Parathyroid adenoma (tissue), 2 donors: ENCODE data around the gene SEPHS2.

ENCODE experiments used
- H2AFZ ChIP-seq: fragments of 300-600 bp; sonication (generic); one replicate; pipeline ENCODE4 v1.7.0; 2017; ENCODE audit warnings: antibody characterized with exemption, mild to moderate bottlenecking
- H3K27ac ChIP-seq: fragments of 300-600 bp; sonication (generic); one replicate; pipeline ENCODE4 v1.7.0; 2017
- H3K27me3 ChIP-seq: fragments of 300-600 bp; sonication (generic); one replicate; pipeline ENCODE4 v1.7.0; 2017; ENCODE audit warnings: low read length; ENCODE audit not compliant: control insufficient read depth, insufficient read depth
- H3K36me3 ChIP-seq: fragments of 300-600 bp; sonication (generic); one replicate; pipeline ENCODE4 v1.7.0; 2017; ENCODE audit warnings: low read length; ENCODE audit not compliant: control insufficient read depth, insufficient read depth
- H3K4me1 ChIP-seq: fragments of 300-600 bp; sonication (generic); one replicate; pipeline ENCODE4 v1.7.0; 2017; ENCODE audit warnings: control low read depth
- H3K4me2 ChIP-seq: fragments of 300-600 bp; sonication (generic); one replicate; pipeline ENCODE4 v1.7.0; 2017; ENCODE audit warnings: low read length
- H3K4me3 ChIP-seq: fragments of 300-600 bp; sonication (generic); one replicate; pipeline ENCODE4 v1.7.0; 2017; ENCODE audit warnings: low read depth, low read length
- H3K79me2 ChIP-seq: fragments of 300-600 bp; sonication (generic); one replicate; pipeline ENCODE4 v1.7.0; 2017; ENCODE audit warnings: control low read depth
- H3K9ac ChIP-seq: fragments of 300-600 bp; sonication (generic); one replicate; pipeline ENCODE4 v1.7.0; 2017; ENCODE audit warnings: mild to moderate bottlenecking
- H3K9me3 ChIP-seq: fragments of 300-600 bp; sonication (generic); one replicate; pipeline ENCODE4 v1.7.0; 2017; ENCODE audit warnings: low read length; ENCODE audit not compliant: control insufficient read depth
- TF ChIP-seq, protein P1 (sequence below): fragments of 300-600 bp; sonication (generic); IDR thresholded peaks from one replicate; pipeline ENCODE4 v1.7.0; 2017; ENCODE audit warnings: antibody characterized with exemption, mild to moderate bottlenecking
- donor health status: primary hyperparathyroidism.

The SEPHS2 gene

DNA sequence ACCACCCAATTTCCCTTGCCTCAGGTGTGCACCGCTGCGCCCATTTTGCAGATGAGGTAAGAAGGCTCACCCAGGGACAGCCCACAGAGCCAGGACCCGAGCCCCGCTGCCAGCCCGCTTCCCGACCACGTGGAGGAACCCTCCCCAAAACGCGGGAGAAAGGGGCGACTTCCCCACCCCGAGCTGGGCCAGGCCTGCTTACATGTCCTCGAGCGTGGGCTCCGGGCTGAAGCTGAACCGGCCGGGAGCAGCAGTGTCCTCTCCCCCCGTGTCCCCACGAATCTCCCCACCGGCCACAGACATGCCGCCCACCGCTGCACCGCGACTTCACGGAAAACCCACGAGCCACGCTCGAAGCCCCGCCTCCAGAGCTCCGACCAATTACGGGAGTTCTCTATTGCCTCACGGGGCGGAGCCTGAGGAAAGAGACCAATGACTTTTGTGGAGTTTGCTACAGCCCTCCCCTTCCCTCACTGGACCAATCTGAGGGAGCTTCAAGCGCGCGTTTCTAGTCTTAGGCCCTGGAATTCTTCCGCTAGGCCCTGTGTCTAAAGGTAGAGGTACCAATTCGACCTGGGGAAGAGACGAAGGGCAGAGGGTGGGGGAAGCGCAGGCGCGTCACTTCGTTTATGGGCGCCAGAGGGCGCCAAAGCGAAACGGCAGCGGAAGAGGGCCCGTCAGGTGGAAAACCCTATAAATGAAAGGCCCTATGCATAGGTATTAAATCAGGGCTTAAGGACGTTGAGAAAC is 15.8 kb downstream of the SEPHS2 start, which contains the start of gene DCTPP1:
DCTPP1 (minus strand) TSS at position 353 of the 750 bp plus-strand sequence; CDS start at position 303, 50 bp downstream.
- no peaks in the 10 kb centered on the region for H3K79me2 ChIP-seq
- peak within 1 kb of the TSS; percentile 79 for H2AFZ ChIP-seq
- H3K4me2 ChIP-seq, result peak within 1 kb of the TSS; percentile 94
- H3K27me3 ChIP-seq, result no peaks in the 10 kb centered on the region
- H3K9ac ChIP-seq, result no peak within 1 kb of the TSS
- no peaks in the 10 kb centered on the region for H3K36me3 ChIP-seq
- H3K9me3 ChIP-seq, result no peaks in the 10 kb centered on the region
- H3K27ac ChIP-seq, result peak within 1 kb of the TSS; percentile 38
- peak within 1 kb of the TSS; percentile 84 for H3K4me3 ChIP-seq
- H3K4me1 ChIP-seq, result no peaks in the 10 kb centered on the region
- TF ChIP-seq, protein P1, sequence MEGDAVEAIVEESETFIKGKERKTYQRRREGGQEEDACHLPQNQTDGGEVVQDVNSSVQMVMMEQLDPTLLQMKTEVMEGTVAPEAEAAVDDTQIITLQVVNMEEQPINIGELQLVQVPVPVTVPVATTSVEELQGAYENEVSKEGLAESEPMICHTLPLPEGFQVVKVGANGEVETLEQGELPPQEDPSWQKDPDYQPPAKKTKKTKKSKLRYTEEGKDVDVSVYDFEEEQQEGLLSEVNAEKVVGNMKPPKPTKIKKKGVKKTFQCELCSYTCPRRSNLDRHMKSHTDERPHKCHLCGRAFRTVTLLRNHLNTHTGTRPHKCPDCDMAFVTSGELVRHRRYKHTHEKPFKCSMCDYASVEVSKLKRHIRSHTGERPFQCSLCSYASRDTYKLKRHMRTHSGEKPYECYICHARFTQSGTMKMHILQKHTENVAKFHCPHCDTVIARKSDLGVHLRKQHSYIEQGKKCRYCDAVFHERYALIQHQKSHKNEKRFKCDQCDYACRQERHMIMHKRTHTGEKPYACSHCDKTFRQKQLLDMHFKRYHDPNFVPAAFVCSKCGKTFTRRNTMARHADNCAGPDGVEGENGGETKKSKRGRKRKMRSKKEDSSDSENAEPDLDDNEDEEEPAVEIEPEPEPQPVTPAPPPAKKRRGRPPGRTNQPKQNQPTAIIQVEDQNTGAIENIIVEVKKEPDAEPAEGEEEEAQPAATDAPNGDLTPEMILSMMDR, result peak; percentile 90

DNA sequence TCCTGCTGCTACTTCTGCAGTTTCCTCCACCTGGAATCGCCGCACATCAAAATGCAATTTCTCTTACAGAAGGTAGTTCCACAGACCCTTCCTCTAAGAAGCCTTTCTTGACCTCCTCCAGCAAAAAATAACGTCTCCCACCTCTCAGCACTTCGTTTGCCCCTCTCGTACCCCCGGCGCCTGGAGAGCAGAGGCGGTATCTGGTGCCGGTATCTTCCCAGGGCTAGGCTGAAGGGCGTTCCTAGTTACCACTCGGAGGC is 16.3 kb downstream of the SEPHS2 start:
- Histone ChIP-seq H2AFZ (peak overlapping the region; percentile 79), H3K79me2 (no peaks in the 10 kb centered on the region), H3K27me3 (no peaks in the 10 kb centered on the region), H3K9ac (no peak overlapping the region), H3K36me3 (no peaks in the 10 kb centered on the region), H3K4me1 (no peaks in the 10 kb centered on the region), H3K27ac (peak overlapping the region; percentile 38), H3K4me2 (peak overlapping the region; percentile 94), H3K4me3 (peak overlapping the region; percentile 84), H3K9me3 (no peaks in the 10 kb centered on the region)
- TF ChIP-seq, protein P1, result no peak

DNA sequence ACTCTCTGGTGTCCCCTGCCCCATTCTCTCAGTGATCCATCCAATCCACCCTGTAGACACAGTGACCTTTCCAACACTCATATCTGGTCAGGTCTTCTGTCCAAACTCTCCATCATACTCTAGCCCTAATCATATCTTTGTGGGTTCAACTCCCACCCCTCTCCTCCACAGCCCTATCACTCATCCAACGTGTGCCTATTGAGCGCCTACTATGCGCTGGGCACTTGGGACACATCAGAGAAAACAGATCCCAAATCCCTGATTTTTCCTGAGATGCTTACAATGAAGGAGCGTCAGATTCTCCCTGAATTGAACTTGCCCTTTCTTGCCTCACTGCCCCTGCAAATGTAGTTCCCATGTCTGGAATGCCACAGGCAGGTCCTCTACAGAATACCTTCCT is 17.6 kb downstream of the SEPHS2 start:
- Histone ChIP-seq H3K27ac (no peak overlapping the region), H3K4me3 (no peak overlapping the region), H3K36me3 (no peaks in the 10 kb centered on the region), H3K4me2 (no peak overlapping the region), H2AFZ (no peak overlapping the region), H3K4me1 (no peaks in the 10 kb centered on the region), H3K9me3 (no peaks in the 10 kb centered on the region), H3K9ac (no peak overlapping the region), H3K27me3 (no peaks in the 10 kb centered on the region), H3K79me2 (no peaks in the 10 kb centered on the region)
- TF ChIP-seq, protein P1, result no peak

DNA sequence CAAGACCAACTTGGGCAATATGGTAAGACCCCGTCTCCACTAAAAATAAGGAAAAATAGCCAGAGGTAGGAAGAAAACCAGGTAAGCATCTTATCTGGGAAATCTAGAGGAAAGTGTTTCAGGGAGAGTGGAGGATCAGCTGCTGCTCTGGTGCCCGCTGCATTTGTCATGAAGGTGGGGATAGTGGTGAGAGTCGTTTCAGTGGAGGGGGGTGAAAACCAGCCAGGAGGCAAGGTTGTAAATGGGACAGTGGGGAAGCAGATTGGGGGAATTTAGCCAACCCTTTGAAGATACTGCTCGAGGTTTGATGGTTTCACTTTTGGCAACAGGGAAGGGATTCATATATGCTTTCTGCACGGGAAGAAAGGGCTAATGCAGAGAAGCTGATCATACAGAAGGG is 24.7 kb downstream of the SEPHS2 start:
- H3K36me3 ChIP-seq, result no peaks in the 10 kb centered on the region
- no peak overlapping the region for H3K4me3 ChIP-seq
- no peak overlapping the region for H2AFZ ChIP-seq
- H3K79me2 ChIP-seq, result no peaks in the 10 kb centered on the region
- no peaks in the 10 kb centered on the region for H3K9me3 ChIP-seq
- H3K4me1 ChIP-seq, result peaks cover 6% of the 10 kb centered on the region
- H3K4me2 ChIP-seq, result no peak overlapping the region
- H3K27ac ChIP-seq, result no peak overlapping the region
- no peak overlapping the region for H3K9ac ChIP-seq
- TF ChIP-seq, protein P1, result no peak
- no peaks in the 10 kb centered on the region for H3K27me3 ChIP-seq
